Endothelial cell (in vitro differentiated cells): ENCODE data around the gene ANKHD1. TPM values are rescaled to one million over a fixed set of nuclear protein-coding genes. Genes with fewer than 3 reads are reported as not detected.
A peak's percentile ranks its signal among the peaks of the same experiment; 100 is the strongest.

ENCODE experiments used
- DNase-seq: peaks from one replicate; pipeline ENCODE4 v3.0.0; 2021; ENCODE audit warnings: low spot score
- H3K27ac Mint-ChIP-seq: one replicate; pipeline ENCODE4 v1.8.0; 2021; ENCODE audit warnings: mixed read lengths, inconsistent platforms; ENCODE audit not compliant: unreplicated experiment
- H3K27me3 Mint-ChIP-seq: one replicate; pipeline ENCODE4 v1.8.0; 2021; ENCODE audit warnings: mild to moderate bottlenecking, moderate library complexity, mixed read lengths, inconsistent platforms; ENCODE audit not compliant: unreplicated experiment
- H3K36me3 Mint-ChIP-seq: one replicate; pipeline ENCODE4 v1.8.0; 2021; ENCODE audit warnings: mild to moderate bottlenecking, low read depth, mixed read lengths, inconsistent platforms; ENCODE audit not compliant: unreplicated experiment
- H3K4me1 Mint-ChIP-seq: one replicate; pipeline ENCODE4 v1.8.0; 2021; ENCODE audit warnings: mild to moderate bottlenecking, mixed read lengths, inconsistent platforms; ENCODE audit not compliant: unreplicated experiment
- H3K4me3 Mint-ChIP-seq: one replicate; pipeline ENCODE4 v1.8.0; 2021; ENCODE audit warnings: mild to moderate bottlenecking, mixed read lengths, inconsistent platforms; ENCODE audit not compliant: unreplicated experiment
- H3K9me3 Mint-ChIP-seq: one replicate; pipeline ENCODE4 v1.8.0; 2021; ENCODE audit warnings: mixed read lengths, inconsistent platforms; ENCODE audit not compliant: unreplicated experiment
- total RNA-seq: library from RNA; stranded (reverse); fragmentation: NEBNext Ultra II Directional; extraction: Animal tissue kit (Norgen Biotek cat#: 25700); gene quantifications from one replicate; pipeline ENCODE4 v1.2.1, GENCODE V29; 2021; ENCODE audit not compliant: unreplicated experiment
- TF ChIP-seq, protein P1 (sequence below): fragments of 200-600 bp; sonication (generic); IDR thresholded peaks from one replicate; pipeline ENCODE4 v1.5.0; 2021; ENCODE audit warnings: antibody characterized with exemption; ENCODE audit not compliant: unreplicated experiment

ANKHD1 gene
- total RNA-seq, 1 donor from 2014 or later = 138 TPM

DNA sequence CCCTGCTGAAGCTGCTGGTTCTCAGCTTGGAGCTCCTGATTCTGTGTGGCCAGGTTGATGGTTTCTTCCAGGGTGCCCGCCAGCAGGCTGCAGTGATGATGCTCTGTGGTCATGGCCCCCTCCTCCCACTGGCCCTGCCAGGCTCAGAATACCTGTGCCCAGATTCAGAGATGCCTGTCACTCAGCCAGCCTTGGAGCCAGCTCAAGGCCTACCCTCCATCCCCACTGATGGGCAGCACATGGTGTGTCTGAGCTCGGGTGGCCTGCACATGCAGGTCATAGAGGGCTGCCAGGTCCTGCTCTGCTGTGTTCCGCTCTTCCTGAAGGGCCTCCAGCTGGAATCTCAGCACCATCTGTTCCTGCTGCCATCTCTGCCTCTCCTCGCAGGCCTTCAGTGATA, 168.4 kb downstream of the ANKHD1 start:
- no peak for DNase-seq
- peaks cover 16% of the 10 kb centered on the region for H3K27me3 Mint-ChIP-seq
- no peaks in the 10 kb centered on the region for H3K9me3 Mint-ChIP-seq
- H3K36me3 Mint-ChIP-seq = peaks cover 44% of the 10 kb centered on the region
- peak overlapping the region; percentile 72 for H3K4me3 Mint-ChIP-seq
- peaks cover 10% of the 10 kb centered on the region for H3K4me1 Mint-ChIP-seq
- H3K27ac Mint-ChIP-seq = no peak overlapping the region
- TF ChIP-seq, protein P1, sequence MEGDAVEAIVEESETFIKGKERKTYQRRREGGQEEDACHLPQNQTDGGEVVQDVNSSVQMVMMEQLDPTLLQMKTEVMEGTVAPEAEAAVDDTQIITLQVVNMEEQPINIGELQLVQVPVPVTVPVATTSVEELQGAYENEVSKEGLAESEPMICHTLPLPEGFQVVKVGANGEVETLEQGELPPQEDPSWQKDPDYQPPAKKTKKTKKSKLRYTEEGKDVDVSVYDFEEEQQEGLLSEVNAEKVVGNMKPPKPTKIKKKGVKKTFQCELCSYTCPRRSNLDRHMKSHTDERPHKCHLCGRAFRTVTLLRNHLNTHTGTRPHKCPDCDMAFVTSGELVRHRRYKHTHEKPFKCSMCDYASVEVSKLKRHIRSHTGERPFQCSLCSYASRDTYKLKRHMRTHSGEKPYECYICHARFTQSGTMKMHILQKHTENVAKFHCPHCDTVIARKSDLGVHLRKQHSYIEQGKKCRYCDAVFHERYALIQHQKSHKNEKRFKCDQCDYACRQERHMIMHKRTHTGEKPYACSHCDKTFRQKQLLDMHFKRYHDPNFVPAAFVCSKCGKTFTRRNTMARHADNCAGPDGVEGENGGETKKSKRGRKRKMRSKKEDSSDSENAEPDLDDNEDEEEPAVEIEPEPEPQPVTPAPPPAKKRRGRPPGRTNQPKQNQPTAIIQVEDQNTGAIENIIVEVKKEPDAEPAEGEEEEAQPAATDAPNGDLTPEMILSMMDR = no peak

DNA sequence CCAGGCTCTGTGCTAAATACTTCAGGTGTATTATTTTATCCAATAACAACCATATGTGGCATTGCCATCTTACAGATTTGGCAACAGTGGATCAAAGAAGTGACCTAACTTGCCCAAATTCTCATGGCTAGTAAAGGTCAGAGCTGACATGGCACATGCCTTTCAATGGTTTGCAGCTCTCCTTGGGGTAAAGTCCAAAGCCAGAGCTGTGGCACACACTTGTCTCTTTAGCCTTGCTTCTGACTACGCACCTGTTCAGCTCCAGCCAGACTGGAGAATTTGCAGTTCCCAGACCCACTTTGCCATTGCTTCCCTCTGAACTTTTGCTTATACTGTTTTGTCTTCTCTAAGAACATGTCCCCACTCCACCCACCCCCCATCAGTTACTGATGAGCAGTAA, 168.9 kb downstream of the ANKHD1 start:
- Mint-ChIP-seq H3K9me3 (no peaks in the 10 kb centered on the region), H3K27me3 (peaks cover 12% of the 10 kb centered on the region), H3K27ac (no peak overlapping the region), H3K4me1 (peaks cover 7% of the 10 kb centered on the region), H3K4me3 (peak overlapping the region; percentile 72), H3K36me3 (peaks cover 41% of the 10 kb centered on the region)
- TF ChIP-seq, protein P1 = no peak
- DNase-seq = no peak

DNA sequence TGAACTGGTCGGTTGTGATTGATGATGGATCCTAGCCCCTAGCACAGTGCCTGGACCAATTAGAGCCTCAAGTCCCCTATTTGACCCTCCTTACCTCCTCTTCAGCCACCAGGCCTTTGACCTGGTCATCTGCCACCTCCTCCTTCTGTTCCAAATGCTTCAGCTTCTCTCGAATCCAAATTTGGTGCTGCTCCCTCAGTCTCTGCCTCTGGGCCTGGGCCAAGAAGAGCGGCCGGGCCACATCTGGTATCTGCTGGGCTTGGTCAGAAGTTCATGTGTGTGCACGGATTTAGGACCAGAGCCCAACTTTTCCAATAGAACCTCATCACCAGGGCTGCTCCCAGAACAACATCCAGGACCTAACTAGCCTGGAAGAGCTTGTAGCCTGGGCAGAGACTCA, 169.5 kb downstream of the ANKHD1 start:
- peaks cover 12% of the 10 kb centered on the region for H3K27me3 Mint-ChIP-seq
- peaks cover 37% of the 10 kb centered on the region for H3K36me3 Mint-ChIP-seq
- no peak for DNase-seq
- H3K27ac Mint-ChIP-seq = no peak overlapping the region
- H3K9me3 Mint-ChIP-seq = no peaks in the 10 kb centered on the region
- no peak overlapping the region for H3K4me3 Mint-ChIP-seq
- peaks cover 3% of the 10 kb centered on the region for H3K4me1 Mint-ChIP-seq
- TF ChIP-seq, protein P1 = no peak

DNA sequence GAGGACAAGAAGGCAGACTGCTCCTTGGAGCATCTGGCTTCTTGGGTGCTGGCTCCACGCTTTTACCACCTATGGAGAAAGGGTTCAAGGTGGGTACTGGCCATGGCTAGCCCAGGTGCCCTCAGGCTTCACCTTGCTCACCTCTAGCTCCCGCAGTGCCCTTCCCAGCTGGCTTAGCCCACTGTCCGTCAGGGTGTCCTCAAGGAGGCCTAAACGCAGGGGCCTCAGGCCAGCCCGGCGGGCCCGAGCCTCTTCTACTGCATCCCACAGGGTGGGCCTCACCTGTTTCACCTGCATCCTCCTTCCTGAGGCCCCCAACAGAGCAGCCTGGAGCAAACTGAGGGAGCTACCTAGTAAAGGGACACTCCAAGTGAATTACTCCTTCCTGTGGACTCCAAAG, 172.1 kb downstream of the ANKHD1 start:
- peaks cover 21% of the 10 kb centered on the region for H3K36me3 Mint-ChIP-seq
- DNase-seq = no peak
- H3K9me3 Mint-ChIP-seq = no peaks in the 10 kb centered on the region
- H3K4me1 Mint-ChIP-seq = peaks cover 6% of the 10 kb centered on the region
- no peak overlapping the region for H3K27ac Mint-ChIP-seq
- no peak overlapping the region for H3K4me3 Mint-ChIP-seq
- TF ChIP-seq, protein P1 = no peak
- H3K27me3 Mint-ChIP-seq = peaks cover 9% of the 10 kb centered on the region

DNA sequence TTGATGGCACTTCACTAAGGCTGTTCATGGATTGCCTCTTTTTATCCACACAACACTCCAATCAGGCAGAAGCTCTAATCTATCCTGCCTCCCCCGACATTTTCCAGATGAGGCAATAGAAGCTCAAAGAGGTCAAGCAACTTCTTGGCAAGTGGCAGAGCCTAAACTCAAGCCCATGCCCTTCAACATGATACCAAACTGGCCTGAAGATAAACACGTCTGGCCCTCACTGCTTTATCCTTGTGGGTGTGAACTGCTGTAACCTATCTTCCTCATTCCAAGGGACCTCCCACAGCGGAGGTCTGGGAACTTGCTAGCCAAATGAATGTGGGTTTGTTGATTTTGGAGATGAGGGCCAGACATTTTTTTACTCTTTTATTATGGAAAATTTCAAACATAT, 172.5 kb downstream of the ANKHD1 start:
- Mint-ChIP-seq H3K4me3 (peak overlapping the region; percentile 68), H3K27me3 (peaks cover 9% of the 10 kb centered on the region), H3K4me1 (peaks cover 6% of the 10 kb centered on the region), H3K9me3 (no peaks in the 10 kb centered on the region), H3K36me3 (peaks cover 20% of the 10 kb centered on the region), H3K27ac (no peak overlapping the region)
- no peak for DNase-seq
- TF ChIP-seq, protein P1 = no peak
